ENCODE measurements around the gene TAF9. TPM values are rescaled to one million over a fixed set of nuclear protein-coding genes. Genes with fewer than 3 reads are reported as not detected.
A peak's percentile ranks its signal among the peaks of the same experiment; 100 is the strongest.

Gene TAF9
- total RNA-seq, 4 donors from 2014 or later: 25.4 to 42.2 (median 37.7) TPM

DNA sequence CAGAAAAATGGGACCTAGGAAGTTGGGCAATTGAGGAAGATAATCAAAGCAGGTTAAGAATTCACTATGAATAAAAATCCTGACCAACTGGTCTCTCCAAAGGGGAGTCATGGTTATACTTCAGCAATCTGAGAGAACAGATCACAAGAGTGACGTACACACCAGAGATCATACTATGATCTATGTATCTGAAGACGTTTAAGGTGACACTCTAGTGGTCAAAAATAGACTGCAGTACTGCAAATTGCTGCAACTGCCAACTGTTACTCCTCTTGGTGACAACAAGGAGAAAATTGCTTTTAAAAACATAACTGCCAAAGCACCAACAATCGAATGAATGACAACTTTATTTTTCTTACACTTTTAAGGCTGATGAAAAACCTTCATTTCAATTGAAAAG is 4.9 kb downstream of the TAF9 start:
- H3K27ac ChIP-seq: no peak overlapping the region
- no peaks in the 10 kb centered on the region for H3K9me3 ChIP-seq
- intact Hi-C loops (cut with DNase I): no loop called here
- H3K27me3 ChIP-seq: no peaks in the 10 kb centered on the region
- no peak for DNase-seq
- peaks cover 10 to 26% (median 11%) of the 10 kb centered on the region in 3 donors for H3K4me1 ChIP-seq
- no peak overlapping the region for H3K4me3 ChIP-seq
- TF ChIP-seq, protein P1, sequence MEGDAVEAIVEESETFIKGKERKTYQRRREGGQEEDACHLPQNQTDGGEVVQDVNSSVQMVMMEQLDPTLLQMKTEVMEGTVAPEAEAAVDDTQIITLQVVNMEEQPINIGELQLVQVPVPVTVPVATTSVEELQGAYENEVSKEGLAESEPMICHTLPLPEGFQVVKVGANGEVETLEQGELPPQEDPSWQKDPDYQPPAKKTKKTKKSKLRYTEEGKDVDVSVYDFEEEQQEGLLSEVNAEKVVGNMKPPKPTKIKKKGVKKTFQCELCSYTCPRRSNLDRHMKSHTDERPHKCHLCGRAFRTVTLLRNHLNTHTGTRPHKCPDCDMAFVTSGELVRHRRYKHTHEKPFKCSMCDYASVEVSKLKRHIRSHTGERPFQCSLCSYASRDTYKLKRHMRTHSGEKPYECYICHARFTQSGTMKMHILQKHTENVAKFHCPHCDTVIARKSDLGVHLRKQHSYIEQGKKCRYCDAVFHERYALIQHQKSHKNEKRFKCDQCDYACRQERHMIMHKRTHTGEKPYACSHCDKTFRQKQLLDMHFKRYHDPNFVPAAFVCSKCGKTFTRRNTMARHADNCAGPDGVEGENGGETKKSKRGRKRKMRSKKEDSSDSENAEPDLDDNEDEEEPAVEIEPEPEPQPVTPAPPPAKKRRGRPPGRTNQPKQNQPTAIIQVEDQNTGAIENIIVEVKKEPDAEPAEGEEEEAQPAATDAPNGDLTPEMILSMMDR (IDR thresholded peaks at IDR 0.05): peak in 4 of 6 experiments; percentile 24 to 52 (median 35)
- TF ChIP-seq POLR2A (IDR thresholded peaks at IDR 0.05): no peak
- H3K36me3 ChIP-seq: peaks cover 0 to 67% (median 8%) of the 10 kb centered on the region in 3 donors
- 58 to 68% methylated on average over 3 of the region's 3 CpGs for WGBS, 2 donors

DNA sequence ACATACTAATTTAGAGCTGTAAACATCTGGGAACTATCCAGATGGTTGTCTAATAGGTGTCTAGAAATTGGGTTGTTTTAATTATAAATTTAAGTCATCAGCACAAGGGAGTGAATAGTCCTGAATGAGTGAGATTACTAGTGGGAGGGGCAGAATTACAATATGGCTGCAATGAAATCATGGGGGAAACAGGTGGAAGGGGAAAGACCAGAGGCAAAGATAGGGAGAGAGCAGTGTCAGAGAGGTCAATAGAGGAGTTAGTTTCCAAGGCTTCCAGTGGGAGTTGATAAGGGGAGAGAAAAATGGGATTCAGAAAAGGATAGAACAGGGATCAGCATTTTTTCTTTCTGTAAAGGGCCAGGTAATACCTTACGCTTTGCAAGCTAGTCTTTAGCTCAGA is 8.9 kb downstream of the TAF9 start:
- Histone ChIP-seq H3K36me3 (peaks cover 0 to 54% (median 8%) of the 10 kb centered on the region in 3 donors), H3K4me3 (no peak overlapping the region), H3K4me1 (no peaks in the 10 kb centered on the region), H3K27me3 (no peaks in the 10 kb centered on the region), H3K9me3 (no peaks in the 10 kb centered on the region), H3K27ac (no peak overlapping the region)
- 93 to 94% methylated on average over 1 of the region's 1 CpG for WGBS, 2 donors
- intact Hi-C loops (cut with DNase I): no loop called here
- TF ChIP-seq POLR2A (IDR thresholded peaks at IDR 0.05): no peak
- TF ChIP-seq, protein P1 (IDR thresholded peaks at IDR 0.05): no peak
- DNase-seq: no peak

DNA sequence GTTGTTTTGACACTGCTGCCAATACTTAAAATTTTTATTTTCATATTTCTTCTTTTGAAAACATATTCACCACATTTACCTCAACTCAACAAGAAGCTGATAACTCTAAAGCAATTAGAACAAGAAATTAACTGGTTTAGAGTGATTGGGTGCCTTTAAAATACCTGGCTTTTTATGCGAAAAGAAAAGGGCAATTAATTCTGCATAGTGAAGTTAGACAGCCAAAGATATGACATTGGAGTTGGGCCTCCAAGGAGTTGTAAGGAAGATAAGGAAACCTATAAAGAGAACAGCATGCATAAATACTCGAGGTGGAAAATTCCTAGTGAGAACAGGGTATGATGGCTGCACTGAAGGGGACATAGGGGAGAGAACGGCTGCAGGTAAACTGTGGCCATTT is 9.6 kb downstream of the TAF9 start:
- DNase-seq: no peak
- intact Hi-C loops (cut with DNase I): no loop called here
- Histone ChIP-seq H3K27me3 (no peaks in the 10 kb centered on the region), H3K27ac (no peak overlapping the region), H3K36me3 (peaks cover 0 to 54% (median 13%) of the 10 kb centered on the region in 3 donors), H3K9me3 (no peaks in the 10 kb centered on the region), H3K4me1 (no peaks in the 10 kb centered on the region), H3K4me3 (no peak overlapping the region)
- WGBS, 2 donors: 77 to 85% methylated on average over 3 of the region's 3 CpGs
- no peak for TF ChIP-seq POLR2A (IDR thresholded peaks at IDR 0.05)
- TF ChIP-seq, protein P1 (IDR thresholded peaks at IDR 0.05): no peak

DNA sequence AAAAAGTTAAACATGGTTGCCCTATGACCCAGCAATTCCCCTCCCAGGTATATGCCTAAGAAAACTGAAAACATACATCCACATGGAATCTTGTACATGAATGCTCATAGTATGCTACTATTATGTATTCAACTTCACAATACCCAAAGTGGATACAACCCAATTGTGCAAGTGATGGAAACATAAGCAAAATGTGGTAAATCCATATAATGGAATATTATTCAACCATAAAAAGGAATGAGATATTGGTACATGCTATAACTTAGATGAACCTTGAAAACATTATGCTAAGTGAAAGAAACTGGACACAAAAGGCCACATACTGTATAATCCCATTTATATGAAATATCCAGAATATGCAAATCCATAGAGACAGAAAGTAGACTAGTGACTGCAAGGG is 18.7 kb downstream of the TAF9 start:
- intact Hi-C loops (cut with DNase I): no loop called here
- DNase-seq: no peak
- peaks cover 0 to 59% (median 6%) of the 10 kb centered on the region in 3 donors for H3K36me3 ChIP-seq
- H3K4me1 ChIP-seq: no peaks in the 10 kb centered on the region
- no peak overlapping the region for H3K4me3 ChIP-seq
- no peaks in the 10 kb centered on the region for H3K27me3 ChIP-seq
- TF ChIP-seq, protein P1 (IDR thresholded peaks at IDR 0.05): no peak
- no peak for TF ChIP-seq POLR2A (IDR thresholded peaks at IDR 0.05)
- H3K27ac ChIP-seq: no peak overlapping the region
- H3K9me3 ChIP-seq: no peaks in the 10 kb centered on the region

DNA sequence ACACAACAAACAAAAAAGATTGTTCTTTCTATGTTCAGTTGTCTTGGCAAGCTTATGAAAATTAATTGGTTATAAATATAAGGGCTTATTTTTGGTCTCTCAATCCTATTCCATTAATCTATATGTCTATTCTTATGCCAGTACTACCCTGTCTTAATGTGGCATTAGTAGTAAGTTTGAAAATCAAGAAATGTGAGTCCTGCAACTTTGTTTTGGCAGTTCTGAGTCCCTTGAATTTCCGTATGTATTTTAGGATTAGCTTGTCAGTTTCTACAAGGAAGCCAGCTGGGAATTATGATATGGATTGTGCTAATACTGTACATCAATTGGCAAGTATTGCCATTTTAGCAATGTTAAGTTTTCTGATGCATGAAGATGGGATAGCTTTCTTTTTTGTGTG is 26.2 kb downstream of the TAF9 start:
- Histone ChIP-seq H3K4me3 (no peak overlapping the region), H3K36me3 (no peaks in the 10 kb centered on the region), H3K27ac (no peak overlapping the region), H3K9me3 (no peaks in the 10 kb centered on the region), H3K4me1 (peaks cover 0 to 18% (median 0%) of the 10 kb centered on the region in 3 donors), H3K27me3 (no peaks in the 10 kb centered on the region)
- TF ChIP-seq POLR2A (IDR thresholded peaks at IDR 0.05): no peak
- TF ChIP-seq, protein P1 (IDR thresholded peaks at IDR 0.05): no peak
- intact Hi-C loops (cut with DNase I): no loop called here
- WGBS, 2 donors: 43% methylated on average over 1 of the region's 1 CpG
- DNase-seq: no peak
